AG04449 (cell line): ENCODE results near the gene TBC1D32.
"Not testable (repeated sequence)": the region's sequence is repeated elsewhere in the genome, so short reads cannot be mapped to it uniquely, and the experiment has no call there.

Experiments used
- CTCF ChIA-PET: fragments of 350-600 bp; formaldehyde crosslinking; extraction: SDS; loops from one replicate; lab custom pipeline; 2021; ENCODE audit warnings: antibody characterized with exemption; lab: Yijun Ruan, JAX
- POLR2A ChIA-PET: fragments of 400-600, 350-600 bp; formaldehyde crosslinking; extraction: SDS; loops from one replicate; lab custom pipeline; 2020; ENCODE audit warnings: antibody characterized with exemption, inconsistent platforms; lab: Yijun Ruan, JAX
- DNase-seq: peaks from one replicate; pipeline ENCODE4 v3.0.0-alpha.2; 2010; ENCODE audit warnings: low read depth, low spot score
- H3K4me3 ChIP-seq: 2 replicates; pipeline ENCODE4 v1.5.1; 2011; ENCODE audit warnings: low read depth, mild to moderate bottlenecking, control low read depth, low read length
- TF ChIP-seq, protein P1 (sequence below): IDR thresholded peaks from one replicate; pipeline ENCODE4 v1.5.1; 2011; ENCODE audit warnings: mild to moderate bottlenecking, moderate library complexity, low read length, control low read depth, inconsistent platforms; ENCODE audit not compliant: insufficient read depth; ENCODE audit errors: missing control alignments

Gene TBC1D32

DNA sequence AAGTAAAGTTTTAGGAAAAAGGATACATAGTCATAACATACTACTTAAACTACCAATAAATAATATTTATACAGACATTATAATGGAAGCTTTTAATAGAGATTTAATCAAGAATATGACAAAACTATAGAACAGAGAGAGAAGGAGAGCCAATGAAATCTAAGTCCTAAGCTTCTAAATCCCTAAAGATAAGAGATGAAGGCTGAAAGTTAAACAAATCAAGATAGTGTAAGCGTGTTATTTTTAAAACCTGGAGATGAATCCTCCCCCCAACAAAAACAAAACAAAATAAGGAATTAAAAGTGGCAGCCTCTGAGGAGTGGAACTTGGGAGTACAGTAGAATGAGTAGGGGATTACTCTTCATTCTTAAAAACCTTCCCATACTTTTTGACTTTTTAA is 145.9 kb downstream of the TBC1D32 start:
- ChIA-PET POLR2A (no interaction called here), CTCF (no interaction called here)
- TF ChIP-seq, protein P1, sequence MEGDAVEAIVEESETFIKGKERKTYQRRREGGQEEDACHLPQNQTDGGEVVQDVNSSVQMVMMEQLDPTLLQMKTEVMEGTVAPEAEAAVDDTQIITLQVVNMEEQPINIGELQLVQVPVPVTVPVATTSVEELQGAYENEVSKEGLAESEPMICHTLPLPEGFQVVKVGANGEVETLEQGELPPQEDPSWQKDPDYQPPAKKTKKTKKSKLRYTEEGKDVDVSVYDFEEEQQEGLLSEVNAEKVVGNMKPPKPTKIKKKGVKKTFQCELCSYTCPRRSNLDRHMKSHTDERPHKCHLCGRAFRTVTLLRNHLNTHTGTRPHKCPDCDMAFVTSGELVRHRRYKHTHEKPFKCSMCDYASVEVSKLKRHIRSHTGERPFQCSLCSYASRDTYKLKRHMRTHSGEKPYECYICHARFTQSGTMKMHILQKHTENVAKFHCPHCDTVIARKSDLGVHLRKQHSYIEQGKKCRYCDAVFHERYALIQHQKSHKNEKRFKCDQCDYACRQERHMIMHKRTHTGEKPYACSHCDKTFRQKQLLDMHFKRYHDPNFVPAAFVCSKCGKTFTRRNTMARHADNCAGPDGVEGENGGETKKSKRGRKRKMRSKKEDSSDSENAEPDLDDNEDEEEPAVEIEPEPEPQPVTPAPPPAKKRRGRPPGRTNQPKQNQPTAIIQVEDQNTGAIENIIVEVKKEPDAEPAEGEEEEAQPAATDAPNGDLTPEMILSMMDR, result no peak
- no peak overlapping the region for H3K4me3 ChIP-seq
- no peak for DNase-seq

DNA sequence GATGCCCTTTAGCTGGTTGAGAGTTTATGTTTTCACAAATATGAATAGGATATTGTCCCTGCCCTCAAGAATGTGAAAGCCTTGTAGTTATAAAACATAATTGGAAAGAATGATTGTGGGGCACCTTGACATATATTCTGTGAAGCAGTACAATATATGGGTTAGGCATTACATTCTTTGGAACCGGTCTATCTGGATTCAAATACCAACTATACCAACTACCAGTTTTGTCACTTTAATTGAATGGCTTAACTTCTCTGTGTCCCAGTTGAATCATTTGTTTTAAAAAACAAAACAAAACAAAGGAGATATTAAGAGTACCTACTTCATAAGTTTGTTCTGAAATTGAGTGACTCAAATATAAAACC is 146.5 kb downstream of the TBC1D32 start:
- TF ChIP-seq, protein P1, result no peak
- CTCF ChIA-PET, result no interaction called here
- POLR2A ChIA-PET, result no interaction called here
- H3K4me3 ChIP-seq, result no peak overlapping the region
- no peak for DNase-seq

DNA sequence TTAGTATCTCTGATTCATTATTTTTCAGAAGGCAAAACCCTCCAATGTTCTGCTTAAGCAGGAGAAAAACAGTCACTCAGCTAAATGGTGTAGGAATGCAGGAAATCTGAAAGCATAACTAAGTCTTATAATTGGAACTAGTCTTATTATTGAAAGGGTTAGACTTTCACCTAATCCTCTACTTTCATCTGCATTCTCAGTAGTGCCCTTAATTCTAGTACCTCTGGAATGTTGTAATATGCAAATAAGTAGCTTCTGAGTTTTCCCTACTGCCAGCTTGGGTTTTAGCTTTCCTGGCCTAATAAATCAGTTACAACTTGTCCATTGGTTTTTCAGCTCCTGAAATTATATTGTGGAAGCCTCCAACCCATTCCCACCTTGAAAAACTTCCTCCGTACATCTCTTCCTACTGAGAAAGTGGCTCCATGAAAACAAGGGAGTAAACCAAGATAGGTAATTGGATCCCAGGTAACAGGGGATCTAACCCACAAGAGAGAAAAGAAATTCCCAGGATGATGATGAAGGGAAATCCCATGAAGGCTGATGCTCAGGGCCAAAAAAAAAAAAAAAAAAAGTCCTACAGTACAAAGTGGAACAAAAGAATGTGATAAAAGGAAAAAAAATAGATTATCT is 147.0 kb downstream of the TBC1D32 start:
- DNase-seq, result no peak
- H3K4me3 ChIP-seq, result no peak overlapping the region
- ChIA-PET CTCF (no interaction called here), POLR2A (no interaction called here)
- TF ChIP-seq, protein P1, result no peak

DNA sequence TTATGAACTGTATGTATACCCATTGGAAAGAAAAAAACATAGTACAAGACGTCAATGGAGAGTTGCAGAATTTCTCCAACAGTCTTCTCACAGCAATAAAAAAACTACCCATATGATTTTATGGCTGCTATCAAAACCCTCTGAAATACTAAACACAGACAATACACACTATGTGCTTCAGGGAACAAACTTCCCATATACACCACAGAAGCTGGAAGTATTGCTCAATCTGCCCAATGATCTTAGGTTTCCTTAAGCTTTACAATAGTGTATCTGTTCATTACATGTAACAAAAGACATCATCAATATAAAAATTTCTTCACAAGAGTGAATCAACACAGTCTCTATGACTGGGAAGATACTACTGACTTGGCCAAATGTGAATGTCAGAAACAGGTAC is 150.5 kb downstream of the TBC1D32 start:
- POLR2A ChIA-PET, result no interaction called here
- TF ChIP-seq, protein P1, result no peak
- CTCF ChIA-PET, result no interaction called here
- no peak for DNase-seq
- H3K4me3 ChIP-seq, result no peak overlapping the region

DNA sequence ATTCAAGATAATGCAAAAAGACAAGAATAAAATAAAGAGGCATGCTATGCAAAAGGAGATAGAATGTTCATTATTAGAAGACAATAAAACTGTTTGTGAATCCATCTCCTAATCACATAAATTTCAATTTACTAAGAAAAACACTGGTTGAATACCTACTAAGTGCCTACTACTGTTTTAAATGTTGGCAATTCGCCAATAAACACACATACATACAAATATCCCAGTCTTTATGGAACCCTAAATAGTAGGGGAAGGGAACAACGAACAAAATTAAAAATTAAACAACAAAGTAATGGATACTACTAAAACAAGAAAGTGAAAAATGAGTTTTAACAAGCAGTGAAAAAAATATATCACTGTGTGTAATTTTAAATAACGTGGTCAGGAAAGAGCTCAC is 158.5 kb downstream of the TBC1D32 start:
- ChIA-PET CTCF (interaction anchor here (1.1 kb wide), 1 partner anchor 130 kb away, joined by 3 read pairs; no protein-coding TSS in a partner anchor), POLR2A (no interaction called here)
- no peak overlapping the region for H3K4me3 ChIP-seq
- TF ChIP-seq, protein P1, result no peak
- DNase-seq, result no peak

DNA sequence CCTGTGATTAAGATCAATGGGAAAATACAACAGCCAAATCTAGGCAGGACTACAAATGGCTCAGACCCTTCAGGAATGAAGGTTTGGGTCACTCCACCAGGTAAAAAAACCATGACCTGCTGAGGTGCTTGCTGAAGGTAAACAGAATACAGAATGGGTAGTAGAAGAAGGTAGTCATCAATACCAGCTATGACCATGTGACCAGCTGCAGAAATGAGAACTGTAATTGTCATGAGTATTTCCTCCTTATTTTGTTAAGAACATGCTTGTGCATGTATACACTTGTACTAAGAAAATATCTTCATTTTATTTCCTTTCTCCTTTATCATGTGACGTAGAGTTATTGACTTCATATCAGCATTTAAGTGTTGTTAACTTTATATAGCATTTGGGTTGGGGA is 161.8 kb downstream of the TBC1D32 start:
- CTCF ChIA-PET, DNase-seq, POLR2A ChIA-PET, H3K4me3 ChIP-seq: not testable (repeated sequence)

DNA sequence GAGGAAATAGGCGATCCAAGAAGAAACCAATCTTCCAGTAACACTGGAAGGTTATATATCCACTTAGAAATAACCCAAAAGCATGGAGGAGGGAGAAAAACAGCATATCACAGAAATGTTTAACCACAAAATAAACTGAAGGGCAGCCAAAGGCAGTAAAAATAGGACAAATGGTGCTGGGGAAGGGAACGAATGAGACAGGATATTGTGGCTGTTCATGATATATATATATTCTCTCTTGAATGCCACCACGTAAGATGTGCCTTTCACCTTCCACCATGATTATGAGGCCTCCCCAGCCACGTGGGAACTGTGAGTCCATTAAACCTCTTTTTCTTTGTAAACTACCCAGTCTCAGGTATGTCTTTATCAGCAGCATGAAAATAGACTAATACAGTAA is 162.4 kb downstream of the TBC1D32 start:
- no peak overlapping the region for H3K4me3 ChIP-seq
- TF ChIP-seq, protein P1, result no peak
- ChIA-PET POLR2A (no interaction called here), CTCF (no interaction called here)
- no peak for DNase-seq
